RKO (cell line): ENCODE measurements around the gene DENND2A.

Source experiments
- DNase-seq: peaks from one replicate; pipeline ENCODE4 v3.0.0-alpha.2; 2016; ENCODE audit warnings: low spot score

Gene DENND2A

GRCh38 chr7:140619176-140619575 lies 21.4 kb downstream of the DENND2A start:
- no peak for DNase-seq

DNA sequence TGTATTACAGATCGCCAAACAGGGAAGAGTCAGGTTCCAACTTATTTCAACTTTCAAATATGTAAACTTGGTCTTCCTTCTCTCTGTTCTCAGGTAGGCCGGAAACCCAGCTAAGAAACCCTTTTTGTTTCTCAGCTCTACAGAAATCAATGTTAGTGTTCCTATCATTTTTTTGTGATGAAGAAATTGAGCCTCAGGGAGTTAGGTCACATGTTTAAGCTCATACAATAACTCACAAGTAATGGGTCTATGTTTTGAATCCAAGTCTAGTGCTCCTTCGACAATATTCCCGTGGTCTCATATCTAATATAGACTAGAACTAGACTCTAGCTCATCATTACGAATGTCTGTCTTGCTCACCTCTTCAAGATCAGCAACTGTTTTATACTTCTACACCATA lies 22.3 kb downstream of the DENND2A start:
- no peak for DNase-seq

- DNase-seq = no peak
These were observed 23.5 kb downstream of the DENND2A start for GRCh38 chr7:140617081-140617480.

DNA sequence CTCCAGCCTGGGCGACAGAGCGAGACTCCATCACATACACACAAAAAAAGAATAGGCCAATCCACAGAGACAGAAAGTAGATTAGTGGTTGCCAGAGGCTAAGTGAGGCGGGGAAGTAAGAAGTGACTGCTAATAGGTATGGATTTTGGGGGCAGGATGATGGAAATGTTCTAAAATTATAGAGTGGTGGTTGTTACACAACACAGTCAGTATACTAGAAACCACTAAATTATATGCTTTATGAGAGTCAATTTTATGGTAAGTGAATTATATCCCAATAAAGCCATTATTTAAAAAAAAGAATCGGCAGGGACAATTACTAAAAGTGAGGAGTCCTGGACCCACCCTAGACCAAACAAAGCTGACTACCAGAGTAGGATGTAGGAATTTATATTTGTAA lies 24.3 kb downstream of the DENND2A start:
- DNase-seq = no peak

DNA sequence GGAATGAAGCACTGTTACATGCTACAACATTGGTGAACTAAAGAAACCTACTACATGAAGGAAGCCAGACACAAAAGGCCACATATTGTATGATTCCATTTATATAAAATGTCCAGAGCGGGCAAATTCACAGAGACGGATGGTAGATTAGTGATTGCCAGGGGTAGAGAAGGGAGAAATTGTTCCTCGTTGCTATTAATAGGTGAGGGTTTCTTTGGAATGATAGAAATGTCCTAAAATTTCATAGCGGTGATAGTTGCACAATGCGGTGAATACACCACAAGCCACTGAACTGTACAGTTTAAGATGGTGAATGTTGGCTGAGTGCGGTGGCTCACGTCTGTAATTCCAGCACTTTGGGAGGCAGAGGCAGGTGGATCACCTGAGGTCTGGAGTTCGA lies 29.0 kb downstream of the DENND2A start:
- no peak for DNase-seq

DNA sequence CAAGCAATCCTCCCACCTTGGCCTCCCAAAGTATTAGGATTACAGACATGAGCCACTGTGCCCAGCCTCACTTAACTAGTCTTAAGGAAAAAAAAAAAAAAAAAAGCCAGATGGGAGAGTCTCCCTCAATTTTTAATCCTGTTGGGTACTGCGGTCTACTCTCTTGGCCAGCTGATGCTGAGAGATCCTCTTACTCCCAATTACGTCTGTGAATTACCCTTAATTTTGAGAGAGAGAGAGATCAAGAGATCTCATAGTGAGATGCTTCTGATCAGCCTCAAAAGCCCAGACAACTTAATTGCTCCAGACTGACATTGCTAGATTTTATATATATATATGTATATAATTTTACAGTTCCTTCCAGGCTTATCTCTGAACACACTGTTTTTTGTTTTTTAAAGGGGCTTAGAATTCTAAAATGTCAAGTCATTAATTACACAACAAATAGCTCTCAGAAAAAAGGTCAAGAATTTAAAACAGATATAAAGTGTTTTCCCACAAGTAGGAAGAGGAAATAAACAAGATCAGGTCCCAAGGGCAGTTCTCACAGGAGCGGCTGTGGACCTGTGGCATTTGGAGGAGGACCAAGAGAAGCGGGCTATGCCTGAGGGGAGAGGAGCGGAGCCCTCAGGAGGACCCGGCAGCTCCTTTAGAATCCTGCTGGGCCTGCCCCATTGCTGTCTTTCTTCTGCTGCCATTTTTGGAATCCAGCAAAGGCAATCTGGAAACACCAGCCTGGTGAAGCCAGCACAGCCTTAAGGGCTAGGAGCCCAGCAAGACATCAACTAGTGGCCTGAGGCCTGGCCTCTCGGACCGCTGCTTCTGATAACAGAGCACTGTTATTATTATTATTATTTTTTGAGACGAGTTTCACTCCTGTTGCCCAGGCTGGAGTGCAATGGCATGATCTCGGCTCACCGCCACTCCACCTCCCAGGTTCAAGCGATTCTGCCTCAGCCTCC lies 30.1 kb downstream of the DENND2A start:
- no peak for DNase-seq

DNA sequence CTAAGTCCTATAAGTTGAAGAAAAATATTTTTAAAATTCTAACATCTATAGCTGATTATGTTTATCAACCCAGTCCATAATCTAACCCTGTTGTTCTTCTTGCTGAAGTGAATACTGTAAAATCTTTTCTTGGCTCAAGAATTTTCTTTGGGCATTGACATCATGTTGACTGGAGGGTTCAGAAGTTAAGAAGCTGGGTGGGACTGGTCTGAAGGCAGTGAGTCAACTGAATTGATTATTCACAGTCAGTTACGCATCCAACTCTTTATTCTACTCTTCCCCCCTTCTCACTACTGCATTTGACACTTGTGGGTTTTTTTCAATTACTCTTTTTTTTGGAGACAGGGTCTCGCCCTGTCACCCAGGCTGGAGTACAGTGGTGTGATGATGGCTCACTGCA lies 31.0 kb downstream of the DENND2A start:
- no peak for DNase-seq

DNA sequence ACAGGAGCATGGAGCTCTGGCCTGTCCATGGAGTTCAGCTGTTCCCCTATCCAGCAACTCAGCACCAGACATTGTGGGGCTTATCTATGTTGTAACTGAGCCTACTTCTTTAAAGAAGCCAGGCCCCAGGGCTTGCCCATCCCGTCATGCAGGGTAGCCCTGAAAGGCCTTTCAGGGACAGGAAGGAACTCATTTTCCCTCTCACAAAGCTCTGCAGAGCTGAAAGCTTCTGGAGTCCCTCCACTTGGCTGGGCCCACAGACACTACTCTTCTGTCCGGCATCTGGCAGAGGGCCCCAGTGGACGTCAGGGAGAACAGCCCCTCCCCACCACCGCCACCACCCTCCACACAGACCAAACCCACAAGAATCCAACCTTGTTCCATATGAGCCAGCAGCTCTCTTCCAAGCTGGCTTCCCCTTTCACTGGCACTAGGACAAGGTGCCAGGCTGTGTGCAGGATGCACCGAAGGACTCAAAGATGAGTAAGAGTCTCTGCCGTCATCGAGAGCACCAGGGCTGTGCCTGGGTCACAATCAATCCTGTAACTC lies 33.1 kb downstream of the DENND2A start:
- DNase-seq = no peak

GRCh38 chr7:140605337-140605736 lies 35.3 kb downstream of the DENND2A start:
- DNase-seq = no peak

DNA sequence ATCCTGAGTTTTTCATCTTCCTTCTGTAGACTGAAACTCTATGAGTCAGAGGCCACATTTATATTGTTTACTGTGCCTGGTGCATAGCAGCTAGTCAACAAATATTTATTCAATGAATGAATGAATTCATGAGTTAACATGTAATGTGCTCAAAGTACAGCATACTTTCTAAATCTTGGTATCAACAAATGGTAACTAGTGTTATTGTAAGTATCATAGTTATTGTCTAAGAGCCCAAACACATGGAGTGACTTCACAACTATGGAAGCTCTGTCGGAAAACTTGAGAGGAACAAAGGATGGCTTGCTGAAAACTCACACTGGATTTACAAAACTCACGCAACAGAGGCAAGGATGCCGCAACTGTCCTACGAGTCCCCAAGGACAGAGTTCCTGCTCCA lies 35.9 kb downstream of the DENND2A start:
- DNase-seq = no peak

DNA sequence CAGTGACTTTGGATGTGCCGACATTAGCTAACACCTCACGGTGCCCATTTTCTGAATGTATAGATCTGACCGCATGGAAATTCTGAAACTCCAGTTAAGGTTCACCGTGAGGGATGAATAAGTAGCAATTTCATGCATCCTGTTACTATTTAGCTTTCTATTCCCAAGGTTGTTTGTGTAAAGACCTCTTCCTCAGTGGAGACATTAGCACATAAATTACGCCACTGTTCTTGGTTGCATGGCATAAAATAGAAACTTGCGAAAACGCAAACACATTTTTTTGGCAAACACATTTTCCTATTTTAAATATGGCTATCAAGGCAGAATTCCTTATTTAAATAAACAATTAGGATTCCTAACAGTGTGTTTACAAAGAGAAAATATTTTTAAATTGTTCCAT lies 36.5 kb downstream of the DENND2A start:
- DNase-seq = no peak

DNA sequence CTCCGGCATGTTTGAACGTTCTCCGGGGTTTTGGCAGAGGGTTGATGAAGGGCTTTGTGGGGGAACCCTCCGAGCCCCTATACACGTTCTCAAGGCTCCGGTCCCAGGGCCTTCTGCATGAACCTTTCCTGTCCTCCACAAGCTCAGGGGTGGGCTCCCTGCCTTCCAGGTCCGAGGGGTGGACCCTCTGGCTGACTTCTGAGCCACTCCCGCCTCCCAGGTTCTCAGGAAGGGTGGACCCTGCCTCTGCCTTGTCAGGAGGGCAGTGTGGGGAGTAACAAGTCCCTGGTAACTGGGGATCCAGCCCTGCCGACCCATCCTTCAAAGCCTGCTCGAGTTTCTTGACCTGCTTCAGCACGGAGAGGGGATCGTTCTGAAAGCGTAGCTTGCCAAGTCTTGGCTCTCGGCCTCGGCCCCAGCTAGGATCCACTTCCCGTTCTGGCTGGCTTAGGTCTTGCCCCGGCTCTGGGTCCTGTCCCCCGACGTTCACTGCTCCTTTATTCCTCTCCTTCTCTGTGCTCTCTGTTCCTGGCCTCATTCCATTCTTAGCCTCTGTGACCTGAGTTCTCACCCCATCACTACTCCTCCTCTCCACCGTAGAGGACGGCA lies 38.9 kb downstream of the DENND2A start:
- no peak for DNase-seq

GRCh38 chr7:140600341-140600740 lies 40.3 kb downstream of the DENND2A start:
- DNase-seq = no peak

- DNase-seq = no peak
These were observed 43.1 kb downstream of the DENND2A start for GRCh38 chr7:140597428-140597949.

GRCh38 chr7:140596519-140597427 lies 43.8 kb downstream of the DENND2A start:
- DNase-seq = no peak

GRCh38 chr7:140595468-140596092 lies 45.0 kb downstream of the DENND2A start:
- no peak for DNase-seq

DNA sequence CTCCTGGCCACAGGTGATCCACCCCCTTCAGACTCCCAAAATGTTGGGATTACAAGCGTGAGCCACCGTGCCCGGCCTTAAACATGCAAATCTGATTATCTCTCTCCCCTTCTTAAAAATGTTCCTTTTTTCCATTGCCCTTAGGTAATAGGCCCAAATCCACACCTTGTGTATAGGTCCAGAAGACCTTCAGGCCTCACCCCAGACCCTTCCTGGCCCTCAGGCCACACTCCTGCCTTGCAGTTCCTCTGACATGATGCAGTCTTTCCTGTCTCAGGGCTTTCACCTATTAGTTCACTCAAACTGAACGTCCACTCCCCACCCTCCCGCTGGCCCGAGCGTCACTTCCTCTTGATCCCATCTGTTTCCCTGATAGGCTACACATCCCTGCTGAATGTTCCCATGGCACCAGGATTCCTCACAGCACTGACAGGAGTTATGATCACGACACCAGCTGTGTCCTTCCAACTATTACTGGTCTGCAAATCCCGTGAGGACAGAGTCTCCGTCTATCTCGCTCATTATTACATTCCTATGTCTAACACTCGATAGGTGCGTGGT lies 46.4 kb downstream of the DENND2A start:
- no peak for DNase-seq

- DNase-seq = no peak
These were observed 47.0 kb downstream of the DENND2A start for GRCh38 chr7:140593672-140593982.

GRCh38 chr7:140592964-140593671 lies 47.5 kb downstream of the DENND2A start:
- DNase-seq = no peak

GRCh38 chr7:140591180-140591902 lies 49.3 kb downstream of the DENND2A start:
- peak; percentile 26 for DNase-seq
